Pulmonary artery endothelial cell (primary cell): ENCODE data around the gene PTOV1. TPM values are rescaled to one million over a fixed set of nuclear protein-coding genes. Genes with fewer than 3 reads are reported as not detected.

Experiments
- total RNA-seq: library from RNA; depleted of rRNA; stranded (reverse); fragments of >200 nt; gene quantifications from 2 replicates; pipeline ENCODE4 v1.2.3, GENCODE V29; 2014

The PTOV1 gene
- total RNA-seq, 1 donor from 2014 or later = 47.3 TPM

Other genes starting within 250 kb of the PTOV1 start
- 45.8 and 54.9 TPM in 2 replicates for gene RRAS, start 211.0 kb upstream of the PTOV1 start, total RNA-seq
- gene SCAF1, start 208.9 kb upstream of the PTOV1 start, total RNA-seq = 10.7 and 12.0 TPM in 2 replicates
- gene IRF3, start 185.3 kb upstream of the PTOV1 start, total RNA-seq = 51.4 and 85.1 TPM in 2 replicates
- gene BCL2L12, start 185.2 kb upstream of the PTOV1 start, total RNA-seq = 6.8 and 11.4 TPM in 2 replicates
- 476 and 582 TPM in 2 replicates for gene PRMT1, start 173.9 kb upstream of the PTOV1 start, total RNA-seq
- gene ADM5, start 161.6 kb upstream of the PTOV1 start, total RNA-seq = 0.40 and 0.74 TPM in 2 replicates
- 20.0 and 24.7 TPM in 2 replicates for gene CPT1C, start 160.0 kb upstream of the PTOV1 start, total RNA-seq
- not detected in 2 replicates for gene TSKS, start 87.9 kb upstream of the PTOV1 start, total RNA-seq
- 65.3 and 65.6 TPM in 2 replicates for gene AP2A1, start 84.2 kb upstream of the PTOV1 start, total RNA-seq
- 23.9 and 34.9 TPM in 2 replicates for gene FUZ, start 37.9 kb upstream of the PTOV1 start, total RNA-seq
- 13.1 and 13.8 TPM in 2 replicates for gene MED25, start 32.9 kb upstream of the PTOV1 start, total RNA-seq
- 47.2 and 48.2 TPM in 2 replicates for gene PNKP, start 16.4 kb downstream of the PTOV1 start, total RNA-seq
- 7.6 and 11.2 TPM in 2 replicates for gene AKT1S1, start 26.2 kb downstream of the PTOV1 start, total RNA-seq
- 7.1 and 7.3 TPM in 2 replicates for gene TBC1D17, start 26.5 kb downstream of the PTOV1 start, total RNA-seq
- gene IL4I1, start 45.7 kb downstream of the PTOV1 start, total RNA-seq = 3.3 and 4.7 TPM in 2 replicates
- 5.1 and 5.2 TPM in 2 replicates for gene ATF5, start 78.0 kb downstream of the PTOV1 start, total RNA-seq
- gene NUP62, start 78.3 kb downstream of the PTOV1 start, total RNA-seq = 33.8 and 49.8 TPM in 2 replicates
- gene SIGLEC11, start 110.0 kb downstream of the PTOV1 start, total RNA-seq = not detected in 2 replicates
- gene VRK3, start 174.2 kb downstream of the PTOV1 start, total RNA-seq = 16.4 and 22.4 TPM in 2 replicates
- gene ZNF473, start 174.8 kb downstream of the PTOV1 start, total RNA-seq = 7.3 and 10.4 TPM in 2 replicates